HG03064 (cell line): ENCODE data around the gene PTGFRN.
"Not testable (repeated sequence)": the region's sequence is repeated elsewhere in the genome, so short reads cannot be mapped to it uniquely, and the experiment has no call there.

Source experiments
- ATAC-seq: cut with Tn5 transposase; IDR thresholded peaks from one replicate; pipeline ENCODE4 v1.9.1; 2021; ENCODE audit warnings: low read depth; ENCODE audit not compliant: unreplicated experiment

The PTGFRN gene

DNA sequence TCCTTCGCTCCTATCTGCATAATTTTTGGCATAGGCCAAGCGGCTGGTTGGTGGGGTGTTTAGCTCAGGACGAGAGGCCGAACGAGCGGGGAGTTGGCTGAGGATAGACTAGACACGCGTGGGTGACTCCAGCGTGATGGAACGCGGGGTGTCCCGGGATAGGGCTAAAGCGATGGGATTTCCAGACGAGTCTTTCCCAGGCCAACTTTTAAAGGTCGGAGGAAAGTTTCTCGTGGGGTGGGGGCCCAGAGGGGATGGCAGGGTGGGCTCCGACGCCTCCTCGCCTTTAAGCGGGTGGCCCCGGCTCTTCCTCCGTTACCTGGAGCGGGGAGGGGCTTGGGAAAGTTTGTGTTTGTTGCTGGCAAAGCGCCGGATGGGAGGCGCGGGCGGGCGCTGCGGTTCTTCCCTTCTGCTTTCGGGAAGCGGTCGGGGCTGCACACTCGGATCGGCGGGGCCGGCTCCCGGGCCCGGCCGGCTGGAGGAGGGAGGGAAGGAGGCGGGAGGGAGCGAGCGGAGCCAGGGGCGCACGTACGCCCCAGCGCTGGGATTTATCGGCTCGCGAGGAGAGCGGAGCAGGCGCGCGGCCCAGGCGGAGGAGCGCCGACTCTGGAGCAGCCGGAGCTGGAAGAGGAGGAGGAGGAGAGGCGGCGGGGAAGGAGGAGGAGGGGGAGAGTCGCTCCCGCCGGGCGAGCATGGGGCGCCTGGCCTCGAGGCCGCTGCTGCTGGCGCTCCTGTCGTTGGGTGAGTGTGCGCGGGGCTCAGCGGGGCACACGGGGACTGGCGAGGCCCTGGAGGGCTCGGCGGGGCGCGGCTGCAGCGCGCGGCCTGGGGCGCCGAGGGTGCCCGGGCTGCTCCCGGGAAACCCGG, at the start of gene PTGFRN:
PTGFRN (plus strand) TSS at position 405 of the 867 bp plus-strand sequence; CDS start at position 693, 288 bp downstream.
- no peak for ATAC-seq

DNA sequence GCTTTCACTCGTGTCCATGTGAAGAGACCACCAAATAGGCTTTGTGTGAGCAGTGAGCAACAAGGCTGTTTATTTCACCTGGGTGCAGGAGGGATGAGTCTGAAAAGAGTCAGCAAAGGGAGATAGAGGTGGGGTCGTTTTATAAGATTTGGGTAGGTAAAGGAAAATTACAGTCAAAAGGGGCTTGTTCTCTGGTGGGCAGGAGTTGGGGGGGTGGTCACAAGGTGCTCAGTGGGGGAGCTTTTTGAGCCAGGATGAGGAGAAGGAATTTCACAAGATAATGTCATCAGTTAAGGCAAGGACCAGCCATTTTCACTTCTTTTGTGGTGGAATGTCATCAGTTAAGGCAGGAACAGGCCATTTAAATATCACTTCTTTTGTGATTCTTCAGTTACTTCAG, 49.5 kb upstream of the PTGFRN start:
- ATAC-seq = not testable (repeated sequence)

GRCh38 chr1:116861137-116861536, 48.6 kb upstream of the PTGFRN start:
- no peak for ATAC-seq

GRCh38 chr1:116863031-116863430, 46.7 kb upstream of the PTGFRN start:
- ATAC-seq = not testable (repeated sequence)

GRCh38 chr1:116866478-116866877, 43.2 kb upstream of the PTGFRN start:
- ATAC-seq = not testable (repeated sequence)

GRCh38 chr1:116868385-116868784, 41.3 kb upstream of the PTGFRN start:
- no peak for ATAC-seq

- no peak for ATAC-seq
These were observed 40.1 kb upstream of the PTGFRN start for GRCh38 chr1:116869611-116870010.

DNA sequence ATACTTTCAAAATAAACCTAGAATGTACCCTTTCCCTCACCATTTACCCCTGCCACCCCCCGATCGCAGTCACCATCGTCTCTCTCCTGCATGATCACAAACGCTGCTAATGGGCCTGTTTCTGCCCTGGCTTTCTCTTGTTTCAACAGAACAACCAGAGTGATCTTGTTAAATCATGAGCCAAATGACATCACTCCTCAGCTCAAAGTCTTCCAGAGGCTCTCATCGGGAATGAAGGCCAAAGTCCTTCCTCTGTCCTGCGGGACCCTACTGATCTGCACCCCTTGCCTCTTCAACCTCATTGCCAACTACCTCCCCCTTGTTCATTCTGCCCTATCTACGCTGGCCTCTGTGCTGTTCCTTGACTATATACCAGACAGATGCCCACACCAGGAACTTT, 39.4 kb upstream of the PTGFRN start:
- ATAC-seq = no peak

DNA sequence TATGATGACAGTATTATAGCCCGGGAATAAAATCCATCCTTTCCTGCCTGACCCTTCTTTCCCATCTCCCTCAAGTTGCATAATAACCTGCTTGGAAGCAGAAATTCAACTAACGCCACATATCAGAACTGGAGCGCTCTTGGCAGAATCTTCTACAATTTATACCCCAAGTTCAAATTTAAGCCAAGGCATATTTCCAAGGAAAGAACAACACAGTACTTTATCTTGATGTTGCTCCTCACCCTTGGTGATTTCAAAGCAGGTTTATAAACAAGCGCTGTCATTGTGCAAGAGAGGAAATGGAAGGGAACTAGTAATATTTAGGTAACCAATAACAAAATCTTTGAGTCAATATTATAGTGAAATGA, 38.0 kb upstream of the PTGFRN start:
- ATAC-seq = no peak

DNA sequence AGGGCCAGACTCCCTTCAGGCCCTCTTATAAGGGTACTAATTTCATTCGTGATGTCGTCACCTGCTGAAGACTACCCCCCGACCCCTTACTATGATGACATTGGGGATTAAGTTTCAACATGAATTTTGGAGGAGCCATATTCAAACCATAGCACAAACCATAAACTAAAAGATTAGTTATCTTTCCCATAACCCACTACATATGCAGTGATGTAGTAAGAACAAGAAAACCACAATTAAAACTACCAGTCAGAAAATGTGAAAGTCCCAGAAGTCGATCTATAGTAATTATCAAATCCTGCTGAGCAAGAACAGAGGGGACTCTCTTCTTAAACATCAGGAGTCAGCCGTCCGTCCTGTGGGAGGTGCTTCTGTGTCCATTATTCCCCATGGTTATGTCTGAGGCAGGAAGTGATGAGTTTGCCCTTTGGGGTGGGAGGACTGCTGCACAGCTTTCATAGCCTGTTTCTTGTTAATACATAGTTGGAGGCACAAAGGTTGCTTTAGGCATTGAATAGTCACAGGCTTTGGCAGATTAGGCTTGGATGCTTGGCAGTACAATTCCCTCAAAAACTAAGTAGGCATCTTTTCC, 35.9 kb upstream of the PTGFRN start:
- no peak for ATAC-seq

DNA sequence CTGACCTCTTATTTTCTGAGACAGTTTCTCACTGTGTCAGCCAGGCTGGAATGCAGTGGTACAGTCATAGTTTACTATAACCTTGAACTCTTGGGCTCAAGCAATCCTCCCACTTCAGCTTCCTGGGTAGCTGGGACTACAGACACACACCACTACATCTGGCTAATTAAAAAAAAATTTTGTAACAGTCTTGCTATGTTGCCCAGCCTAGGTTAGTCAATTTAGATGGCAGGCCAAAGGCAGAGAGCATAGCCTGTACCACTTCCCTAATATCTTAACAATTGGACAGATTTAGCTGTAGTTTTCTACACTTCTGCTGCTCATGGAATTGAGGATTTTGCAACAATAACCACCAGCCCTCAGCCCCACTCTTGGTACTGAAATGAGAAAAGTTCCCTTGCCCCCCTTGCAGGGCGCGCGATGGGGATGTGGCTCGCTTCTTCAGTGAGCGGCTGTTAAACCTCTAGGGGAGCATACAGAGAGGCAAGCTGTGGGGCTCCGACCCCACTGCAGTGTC, 34.9 kb upstream of the PTGFRN start:
- ATAC-seq = no peak

DNA sequence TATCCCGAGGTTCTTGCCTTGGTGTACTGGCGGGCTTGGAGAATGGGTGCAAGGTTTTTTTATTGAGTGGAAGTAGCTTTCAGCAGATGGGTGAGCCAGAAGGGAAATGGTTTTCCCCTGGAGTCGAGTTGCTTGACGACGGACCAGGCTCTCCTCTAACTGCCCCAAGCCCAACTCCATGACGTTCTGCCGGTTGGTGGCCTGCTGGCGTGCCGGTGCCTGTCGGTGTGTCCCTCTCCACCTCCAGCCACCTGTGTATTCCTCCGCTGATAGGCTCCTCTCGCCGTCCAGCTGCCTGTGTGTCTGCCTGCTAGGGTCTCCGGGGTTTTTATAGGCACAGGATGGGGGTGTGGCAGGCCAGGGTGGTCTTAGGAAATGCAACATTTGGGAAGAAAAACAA, 34.3 kb upstream of the PTGFRN start:
- ATAC-seq = no peak

DNA sequence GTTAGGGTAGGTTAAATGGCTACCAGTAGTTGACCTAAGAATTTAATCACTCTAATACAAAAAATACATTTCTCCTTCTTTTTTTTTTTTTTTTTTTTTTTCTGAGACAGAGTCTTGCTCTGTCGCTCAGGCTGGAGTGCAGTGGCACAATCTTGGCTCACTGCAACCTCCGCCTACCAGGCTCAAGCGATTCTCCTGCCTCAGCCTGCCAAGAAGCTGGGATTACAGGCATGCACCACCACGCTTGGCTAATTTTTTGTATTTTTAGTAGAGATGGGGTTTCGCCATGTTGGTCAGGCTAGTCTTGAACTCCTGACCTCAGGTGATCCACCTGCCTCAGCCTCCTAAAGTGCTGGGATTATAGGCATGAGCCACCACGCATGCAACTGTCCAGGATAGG, 33.8 kb upstream of the PTGFRN start:
- ATAC-seq = not testable (repeated sequence)

DNA sequence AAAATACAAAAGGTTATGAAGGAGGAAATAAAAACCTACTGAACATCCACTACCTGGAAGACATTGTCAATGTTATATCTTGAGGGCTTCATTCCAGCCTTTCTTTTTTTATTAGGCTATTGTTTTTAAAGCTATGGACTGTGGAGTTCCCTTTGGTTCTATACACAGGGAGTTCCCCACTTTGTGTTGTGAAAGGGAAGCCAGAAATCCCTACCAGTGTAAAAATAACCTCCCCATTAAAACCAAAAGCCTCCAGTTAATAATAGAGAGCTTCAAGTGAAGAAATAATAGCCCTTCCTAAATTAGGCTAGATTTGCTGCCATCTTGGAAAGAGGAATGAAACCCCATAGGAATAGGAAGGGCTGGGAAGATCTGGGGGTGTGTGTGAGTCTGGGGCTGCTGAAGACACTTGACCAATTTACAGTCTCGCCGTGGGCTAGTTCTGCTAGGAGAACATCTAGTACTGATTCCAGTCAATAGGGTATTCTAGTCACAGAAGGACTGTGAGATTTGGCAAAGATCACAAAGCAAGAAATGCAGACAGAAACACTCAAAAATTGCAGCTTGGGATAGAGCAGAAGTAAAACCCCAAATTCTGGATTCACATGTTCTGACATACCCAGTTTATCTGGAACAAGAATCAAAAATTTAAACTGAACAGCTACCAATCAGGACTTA, 32.4 kb upstream of the PTGFRN start:
- ATAC-seq = no peak

DNA sequence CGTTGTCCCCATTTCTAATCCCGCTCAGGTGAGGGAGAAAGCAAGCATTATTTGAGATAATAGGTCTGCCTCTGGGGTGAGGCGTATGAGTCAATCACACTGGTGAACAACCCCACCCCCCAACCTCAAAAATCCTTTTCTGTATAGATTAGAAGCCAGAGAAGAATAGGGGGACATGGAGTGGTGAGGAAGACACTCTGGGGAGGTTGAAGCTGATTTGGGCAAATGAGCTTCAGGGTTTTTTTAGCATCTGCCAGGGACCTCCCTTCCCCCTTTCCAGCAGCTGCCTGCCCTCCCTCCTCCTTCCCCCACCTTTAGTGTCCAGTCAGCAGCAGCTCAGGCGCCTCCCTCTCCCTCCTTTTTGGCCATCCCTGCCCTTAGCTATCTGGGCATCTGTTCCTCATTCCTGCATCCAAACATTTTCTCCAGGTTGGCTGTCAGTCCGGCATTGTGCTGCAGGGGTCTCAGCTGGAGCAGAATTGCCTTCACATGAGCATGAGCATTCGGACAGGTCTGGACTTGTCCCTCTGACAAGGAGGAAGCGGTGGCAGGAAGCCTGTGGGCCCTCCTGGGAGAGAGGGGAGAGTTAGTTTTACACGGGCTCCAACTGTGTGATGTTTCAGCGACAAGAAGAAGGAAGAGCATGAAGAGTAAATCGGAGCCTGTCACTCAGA, 30.8 kb upstream of the PTGFRN start:
- peak; percentile 65 for ATAC-seq

- no peak for ATAC-seq
These were observed 30.1 kb upstream of the PTGFRN start for GRCh38 chr1:116879478-116880133.

GRCh38 chr1:116880917-116881316, 28.8 kb upstream of the PTGFRN start:
- no peak for ATAC-seq

DNA sequence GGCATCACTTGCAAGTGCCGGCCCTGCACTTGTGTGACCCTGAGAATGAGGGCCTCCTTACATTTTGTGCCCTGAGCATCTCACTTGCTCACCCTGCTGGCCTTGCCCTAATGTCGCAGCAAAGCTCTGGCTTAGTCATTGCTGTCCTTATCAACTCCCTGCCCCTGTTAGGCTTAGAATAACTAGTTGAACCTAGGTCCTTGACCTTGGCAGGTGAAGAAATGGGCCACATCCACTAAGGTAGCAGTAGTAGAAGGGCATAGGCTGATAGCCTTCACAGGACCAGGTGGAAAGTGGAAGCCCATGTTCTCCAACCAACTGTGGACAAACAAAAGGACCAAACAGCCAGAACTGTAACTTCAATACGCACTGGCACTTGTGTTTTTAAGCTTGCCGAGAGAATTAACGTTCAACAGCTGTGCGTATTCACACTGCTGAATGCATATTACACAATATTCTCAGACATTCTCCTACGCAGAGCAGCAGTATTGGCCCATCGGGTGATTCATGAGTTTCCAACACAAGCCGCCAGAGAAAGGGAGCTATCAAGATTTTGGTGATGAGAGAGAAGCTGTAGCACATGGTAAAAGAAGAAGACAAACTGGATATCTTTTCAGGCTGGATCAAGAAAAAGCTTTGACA, 27.7 kb upstream of the PTGFRN start:
- no peak for ATAC-seq

- no peak for ATAC-seq
These were observed 26.9 kb upstream of the PTGFRN start for GRCh38 chr1:116882866-116883265.
